MM.1S (cell line): Measurements from ENCODE around the gene ZNHIT1.

Experiments used
- DNase-seq: peaks from one replicate; pipeline ENCODE4 v3.0.0-alpha.2; 2015
- H2AFZ ChIP-seq: fragments of 300-600 bp; sonication (generic); 2 replicates; pipeline ENCODE4 v1.6.0; 2016; ENCODE audit warnings: antibody characterized with exemption, low read length
- H3F3A ChIP-seq: fragments of 300-600 bp; sonication (generic); 2 replicates; pipeline ENCODE4 v1.6.1; 2016; ENCODE audit warnings: mild to moderate bottlenecking, antibody characterized with exemption, low read length, moderate library complexity, mixed read lengths; ENCODE audit not compliant: insufficient read depth
- H3K27ac ChIP-seq: fragments of 300-600 bp; sonication (generic); 2 replicates; pipeline ENCODE4 v1.5.1; 2016; ENCODE audit warnings: mild to moderate bottlenecking, low read length
- H3K27me3 ChIP-seq: fragments of 300-600 bp; sonication (generic); replicated peaks from 2 replicates; pipeline ENCODE4 v1.6.0; 2016; ENCODE audit warnings: low read length; ENCODE audit not compliant: insufficient read depth
- H3K36me3 ChIP-seq: fragments of 300-600 bp; sonication (generic); replicated peaks from 2 replicates; pipeline ENCODE4 v1.6.1; 2016; ENCODE audit warnings: mild to moderate bottlenecking, low read length, mixed read lengths; ENCODE audit not compliant: insufficient read depth
- H3K4me1 ChIP-seq: fragments of 300-600 bp; sonication (generic); 2 replicates; pipeline ENCODE4 v1.6.1; 2016; ENCODE audit warnings: low read length, mixed read lengths
- H3K4me2 ChIP-seq: fragments of 300-600 bp; sonication (generic); 2 replicates; pipeline ENCODE4 v1.6.0; 2016; ENCODE audit warnings: low read depth, low read length
- H3K4me3 ChIP-seq: fragments of 300-600 bp; sonication (generic); 2 replicates; pipeline ENCODE4 v1.5.1; 2016; ENCODE audit warnings: low read length, mixed read lengths
- H3K79me2 ChIP-seq: fragments of 300-600 bp; sonication (generic); 2 replicates; pipeline ENCODE4 v1.6.1; 2016; ENCODE audit warnings: mixed run types, low read length, mixed read lengths
- H3K9ac ChIP-seq: fragments of 300-600 bp; sonication (generic); 2 replicates; pipeline ENCODE4 v1.6.1; 2016; ENCODE audit warnings: low read length, mixed read lengths
- H3K9me2 ChIP-seq: fragments of 300-600 bp; sonication (generic); replicated peaks from 2 replicates; pipeline ENCODE4 v1.6.1; 2016; ENCODE audit warnings: mild to moderate bottlenecking, low read length, mixed read lengths; ENCODE audit not compliant: insufficient read depth
- H3K9me3 ChIP-seq: fragments of 300-600 bp; sonication (generic); replicated peaks from 2 replicates; pipeline ENCODE4 v1.6.1; 2016; ENCODE audit warnings: mild to moderate bottlenecking, low read length, mixed read lengths; ENCODE audit not compliant: insufficient read depth
- H4K20me1 ChIP-seq: fragments of 300-600 bp; sonication (generic); 2 replicates; pipeline ENCODE4 v1.6.1; 2016; ENCODE audit warnings: mild to moderate bottlenecking, low read length, moderate library complexity, mixed read lengths; ENCODE audit not compliant: insufficient read depth
- EZH2 ChIP-seq: fragments of 300-600 bp; sonication (generic); optimal IDR thresholded peaks from 2 replicates; pipeline ENCODE3; 2017; ENCODE audit warnings: low read depth, mild to moderate bottlenecking, antibody characterized with exemption, low read length, mixed read lengths
- EZH2phosphoT487 ChIP-seq: fragments of 300-600 bp; sonication (generic); IDR thresholded peaks from 2 replicates; pipeline ENCODE4 v1.6.1; 2018; ENCODE audit warnings: antibody characterized with exemption, low read length
- TF ChIP-seq, protein P1 (sequence below): fragments of 300-600 bp; sonication (generic); IDR thresholded peaks from 2 replicates; pipeline ENCODE4 v1.5.1; 2016; ENCODE audit warnings: antibody characterized with exemption, low read length, mixed read lengths

ZNHIT1 gene

DNA sequence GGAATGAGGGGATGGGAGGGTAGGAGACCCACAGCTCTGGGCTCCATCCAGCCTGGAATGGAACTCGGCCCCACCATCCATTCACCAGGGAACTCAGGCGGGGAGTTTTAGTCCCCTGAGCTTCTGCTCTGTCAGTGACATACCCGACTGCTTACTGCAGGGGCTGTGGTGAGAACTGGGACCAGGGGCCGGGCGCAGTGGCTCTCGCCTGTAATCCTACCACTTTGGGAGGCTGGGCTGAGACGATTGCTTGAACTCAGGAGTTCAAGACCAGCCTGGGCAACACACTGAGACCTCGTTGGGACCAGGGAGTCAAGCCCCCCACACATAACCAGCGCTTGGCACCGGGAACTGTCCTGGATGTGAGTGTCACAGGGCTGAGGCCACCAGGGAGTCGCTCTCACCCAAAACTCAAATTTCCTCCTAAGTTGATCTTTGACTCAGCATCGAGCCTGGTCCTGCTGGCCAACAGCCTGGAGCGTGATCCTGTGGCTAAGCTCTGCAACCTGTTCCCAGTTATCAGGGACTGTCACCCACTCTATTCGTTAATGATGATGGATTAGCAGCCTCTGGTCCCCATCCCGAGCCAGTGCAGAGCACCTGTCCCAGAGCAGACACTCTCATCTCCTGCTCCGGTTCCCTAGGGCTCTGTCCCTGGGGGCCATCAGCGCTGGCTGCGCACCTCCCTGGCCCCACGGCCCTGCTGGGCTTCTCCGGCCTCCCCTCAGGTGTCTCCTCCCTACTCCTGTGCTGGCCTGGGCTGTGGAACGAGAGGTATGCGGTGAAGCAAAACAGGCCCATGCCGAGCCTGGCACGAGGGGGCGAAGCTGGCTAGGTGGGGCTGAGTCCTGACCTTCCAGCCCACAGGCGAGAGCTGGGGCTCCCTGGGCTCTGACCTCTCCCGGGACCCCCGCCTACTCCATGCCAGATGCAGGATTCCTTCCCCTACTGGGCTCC lies 20.5 kb downstream of the ZNHIT1 start:
- no peaks in the 10 kb centered on the region for H3F3A ChIP-seq
- TF ChIP-seq, protein P1, sequence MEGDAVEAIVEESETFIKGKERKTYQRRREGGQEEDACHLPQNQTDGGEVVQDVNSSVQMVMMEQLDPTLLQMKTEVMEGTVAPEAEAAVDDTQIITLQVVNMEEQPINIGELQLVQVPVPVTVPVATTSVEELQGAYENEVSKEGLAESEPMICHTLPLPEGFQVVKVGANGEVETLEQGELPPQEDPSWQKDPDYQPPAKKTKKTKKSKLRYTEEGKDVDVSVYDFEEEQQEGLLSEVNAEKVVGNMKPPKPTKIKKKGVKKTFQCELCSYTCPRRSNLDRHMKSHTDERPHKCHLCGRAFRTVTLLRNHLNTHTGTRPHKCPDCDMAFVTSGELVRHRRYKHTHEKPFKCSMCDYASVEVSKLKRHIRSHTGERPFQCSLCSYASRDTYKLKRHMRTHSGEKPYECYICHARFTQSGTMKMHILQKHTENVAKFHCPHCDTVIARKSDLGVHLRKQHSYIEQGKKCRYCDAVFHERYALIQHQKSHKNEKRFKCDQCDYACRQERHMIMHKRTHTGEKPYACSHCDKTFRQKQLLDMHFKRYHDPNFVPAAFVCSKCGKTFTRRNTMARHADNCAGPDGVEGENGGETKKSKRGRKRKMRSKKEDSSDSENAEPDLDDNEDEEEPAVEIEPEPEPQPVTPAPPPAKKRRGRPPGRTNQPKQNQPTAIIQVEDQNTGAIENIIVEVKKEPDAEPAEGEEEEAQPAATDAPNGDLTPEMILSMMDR: no peak
- no peak for TF ChIP-seq EZH2phosphoT487
- TF ChIP-seq EZH2: no peak
- H3K9ac ChIP-seq: no peak overlapping the region
- no peak overlapping the region for H3K4me3 ChIP-seq
- no peak overlapping the region for H2AFZ ChIP-seq
- H4K20me1 ChIP-seq: no peaks in the 10 kb centered on the region
- H3K79me2 ChIP-seq: peaks cover 15% of the 10 kb centered on the region
- H3K27ac ChIP-seq: no peak overlapping the region
- no peaks in the 10 kb centered on the region for H3K36me3 ChIP-seq
- no peaks in the 10 kb centered on the region for H3K27me3 ChIP-seq
- DNase-seq: no peak
- no peaks in the 10 kb centered on the region for H3K9me2 ChIP-seq
- H3K9me3 ChIP-seq: no peaks in the 10 kb centered on the region
- H3K4me1 ChIP-seq: peaks cover 1% of the 10 kb centered on the region; the same call in 1 of the 2 replicates
- H3K4me2 ChIP-seq: no peak overlapping the region

- no peak overlapping the region for H3K27ac ChIP-seq
- H3K9me2 ChIP-seq: no peaks in the 10 kb centered on the region
- no peak overlapping the region for H3K4me2 ChIP-seq
- H3F3A ChIP-seq: no peaks in the 10 kb centered on the region
- H4K20me1 ChIP-seq: no peaks in the 10 kb centered on the region
- H3K36me3 ChIP-seq: no peaks in the 10 kb centered on the region
- DNase-seq: no peak
- H3K4me3 ChIP-seq: no peak overlapping the region
- no peak overlapping the region for H2AFZ ChIP-seq
- H3K4me1 ChIP-seq: peaks cover 5% of the 10 kb centered on the region; the same call in 1 of the 2 replicates
- H3K79me2 ChIP-seq: peaks cover 23% of the 10 kb centered on the region
- H3K9ac ChIP-seq: no peak overlapping the region
- TF ChIP-seq, protein P1: no peak
- no peak for TF ChIP-seq EZH2
- TF ChIP-seq EZH2phosphoT487: no peak
- H3K27me3 ChIP-seq: no peaks in the 10 kb centered on the region
- no peaks in the 10 kb centered on the region for H3K9me3 ChIP-seq
Measured at GRCh38 chr7:101239191-101239950, 21.4 kb downstream of the ZNHIT1 start.

DNA sequence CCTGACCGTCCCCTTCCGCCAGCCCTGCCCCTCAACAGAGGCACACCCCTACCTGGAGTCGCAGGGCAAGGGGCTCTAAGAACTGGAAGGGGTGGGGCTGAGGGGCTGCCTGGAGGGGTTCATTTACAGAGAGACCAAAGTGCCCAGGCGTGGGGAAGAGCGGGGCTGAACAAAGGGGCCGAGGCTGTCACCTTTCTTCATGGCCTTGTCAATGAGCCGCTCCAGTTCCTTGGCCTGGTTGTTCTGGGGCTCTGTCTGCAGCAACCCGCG lies 21.9 kb downstream of the ZNHIT1 start:
- no peak for TF ChIP-seq EZH2
- TF ChIP-seq, protein P1: no peak
- no peak for TF ChIP-seq EZH2phosphoT487
- H3K4me2 ChIP-seq: no peak overlapping the region

More for the DNA sequence above, 21.9 kb downstream of the ZNHIT1 start:
- DNase-seq: no peak
- Histone ChIP-seq H3K79me2 (peaks cover 25% of the 10 kb centered on the region), H3K4me3 (no peak overlapping the region), H3K4me1 (peaks cover 5% of the 10 kb centered on the region; the same call in 1 of the 2 replicates), H2AFZ (no peak overlapping the region), H3K9me2 (no peaks in the 10 kb centered on the region), H4K20me1 (no peaks in the 10 kb centered on the region), H3K9ac (no peak overlapping the region), H3K9me3 (no peaks in the 10 kb centered on the region), H3K27ac (no peak overlapping the region), H3F3A (no peaks in the 10 kb centered on the region), H3K36me3 (no peaks in the 10 kb centered on the region), H3K27me3 (no peaks in the 10 kb centered on the region)
